Measurements from ENCODE around the gene KAT5. TPM values are rescaled to one million over a fixed set of nuclear protein-coding genes. Genes with fewer than 3 reads are reported as not detected.

KAT5 gene
- total RNA-seq, 1 donor from 2014 or later = 47.0 TPM

GRCh38 chr11:65716774-65717405, 4.8 kb downstream of the KAT5 start:
- no peak for DNase-seq
- Histone ChIP-seq H3K4me3 (no peak overlapping the region), H3K4me1 (peaks cover 52% of the 10 kb centered on the region), H3K36me3 (peaks cover 63% of the 10 kb centered on the region), H3K27ac (replicated peaks) (no peak overlapping the region), H3K9me3 (replicated peaks) (no peaks in the 10 kb centered on the region), H3K27me3 (ENCODE audit: low read depth) (no peaks in the 10 kb centered on the region)
- intact Hi-C loops (cut with micrococcal nuclease) = no loop called here
- TF ChIP-seq CTCF (IDR thresholded peaks at IDR 0.05; ENCODE audit: borderline replicate concordance) = no peak

DNA sequence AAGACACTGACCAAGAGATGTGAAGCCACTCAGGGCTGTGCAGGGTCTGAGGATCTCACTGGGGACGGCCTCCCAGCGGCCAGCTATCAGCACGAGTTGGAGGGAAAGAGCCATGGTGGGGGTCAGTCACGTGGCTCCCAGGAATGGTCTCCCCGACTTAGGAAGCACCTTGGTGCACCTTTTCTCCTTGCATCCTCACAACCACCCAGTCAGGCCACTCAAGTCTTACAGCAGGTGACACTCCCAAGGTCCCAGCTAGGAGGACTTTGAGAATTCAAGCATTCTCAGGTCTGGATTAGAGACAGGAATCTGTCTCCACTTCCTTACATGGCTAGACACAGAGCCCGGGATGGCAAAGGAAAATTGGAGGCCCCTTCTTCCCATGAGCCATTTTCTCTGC, 5.9 kb downstream of the KAT5 start:
- Histone ChIP-seq H3K36me3 (peaks cover 63% of the 10 kb centered on the region), H3K4me1 (peaks cover 44% of the 10 kb centered on the region), H3K27me3 (ENCODE audit: low read depth) (no peaks in the 10 kb centered on the region), H3K9me3 (replicated peaks) (no peaks in the 10 kb centered on the region), H3K27ac (replicated peaks) (no peak overlapping the region), H3K4me3 (no peak overlapping the region)
- TF ChIP-seq CTCF (IDR thresholded peaks at IDR 0.05; ENCODE audit: borderline replicate concordance) = no peak
- intact Hi-C loops (cut with micrococcal nuclease) = no loop called here
- DNase-seq = no peak

GRCh38 chr11:65718531-65718930, 6.5 kb downstream of the KAT5 start:
- peak overlapping the region; percentile 90 for H3K4me3 ChIP-seq
- DNase-seq = no peak
- no peaks in the 10 kb centered on the region for H3K9me3 ChIP-seq (replicated peaks)
- H3K27ac ChIP-seq (replicated peaks) = peak overlapping the region; percentile 23
- intact Hi-C loops (cut with micrococcal nuclease) = no loop called here
- TF ChIP-seq CTCF (IDR thresholded peaks at IDR 0.05; ENCODE audit: borderline replicate concordance) = no peak
- H3K27me3 ChIP-seq (ENCODE audit: low read depth) = no peaks in the 10 kb centered on the region
- peaks cover 57% of the 10 kb centered on the region for H3K36me3 ChIP-seq
- peaks cover 37% of the 10 kb centered on the region for H3K4me1 ChIP-seq

GRCh38 chr11:65718964-65719492, 7.0 kb downstream of the KAT5 start:
- Histone ChIP-seq H3K4me1 (peaks cover 35% of the 10 kb centered on the region), H3K36me3 (peaks cover 53% of the 10 kb centered on the region), H3K27me3 (ENCODE audit: low read depth) (no peaks in the 10 kb centered on the region), H3K27ac (replicated peaks) (peak overlapping the region; percentile 97), H3K4me3 (peak overlapping the region; percentile 90), H3K9me3 (replicated peaks) (no peaks in the 10 kb centered on the region)
- intact Hi-C loops (cut with micrococcal nuclease) = no loop called here
- no peak for DNase-seq
- TF ChIP-seq CTCF (IDR thresholded peaks at IDR 0.05; ENCODE audit: borderline replicate concordance) = no peak

GRCh38 chr11:65719871-65720210, 7.8 kb downstream of the KAT5 start:
- intact Hi-C loops (cut with micrococcal nuclease) = loop anchor here (10.0 kb wide), 1 partner anchor 95 kb away; no protein-coding TSS in a partner anchor
- no peak for TF ChIP-seq CTCF (IDR thresholded peaks at IDR 0.05; ENCODE audit: borderline replicate concordance)
- Histone ChIP-seq H3K27ac (replicated peaks) (peak overlapping the region; percentile 97), H3K27me3 (ENCODE audit: low read depth) (no peaks in the 10 kb centered on the region), H3K4me1 (peaks cover 35% of the 10 kb centered on the region), H3K9me3 (replicated peaks) (no peaks in the 10 kb centered on the region), H3K36me3 (peaks cover 44% of the 10 kb centered on the region), H3K4me3 (peak overlapping the region; percentile 90)
- no peak for DNase-seq

Data from left ventricle myocardium inferior (tissue), 1 donor.